ENCODE measurements around the gene INPPL1.

DNA sequence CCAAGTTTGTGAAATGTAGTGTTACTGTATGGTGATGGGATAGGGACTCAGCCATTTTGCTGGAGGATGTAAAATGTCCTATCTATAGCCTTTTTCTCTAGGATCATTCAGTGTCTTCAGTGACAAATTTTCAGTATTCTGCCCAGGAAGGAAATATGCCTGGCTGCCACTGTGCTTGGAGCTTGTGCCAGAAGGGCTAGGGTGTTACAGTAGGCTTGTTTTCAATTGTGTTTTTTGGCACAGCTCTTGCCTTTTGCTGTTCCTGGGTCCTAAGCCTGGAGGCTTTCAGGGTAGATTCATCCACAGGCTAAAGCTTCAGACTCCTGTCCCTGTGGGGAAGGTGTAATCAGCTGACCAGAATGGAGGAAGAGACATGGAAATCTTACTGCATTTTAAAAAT is 41.4 kb downstream of the INPPL1 start:
- TF ChIP-seq POLR2A (IDR thresholded peaks at IDR 0.05; ENCODE audit: low read depth, low read length): no peak
- no peak for TF ChIP-seq POLR2AphosphoS5 (IDR thresholded peaks at IDR 0.05; ENCODE audit: low read depth, low read length)
